ENCODE data around the gene EFNA5. TPM values are rescaled to one million over a fixed set of nuclear protein-coding genes. Genes with fewer than 3 reads are reported as not detected.

Gene EFNA5
- total RNA-seq, 1 donor from 2014 or later, result 57.5 TPM

DNA sequence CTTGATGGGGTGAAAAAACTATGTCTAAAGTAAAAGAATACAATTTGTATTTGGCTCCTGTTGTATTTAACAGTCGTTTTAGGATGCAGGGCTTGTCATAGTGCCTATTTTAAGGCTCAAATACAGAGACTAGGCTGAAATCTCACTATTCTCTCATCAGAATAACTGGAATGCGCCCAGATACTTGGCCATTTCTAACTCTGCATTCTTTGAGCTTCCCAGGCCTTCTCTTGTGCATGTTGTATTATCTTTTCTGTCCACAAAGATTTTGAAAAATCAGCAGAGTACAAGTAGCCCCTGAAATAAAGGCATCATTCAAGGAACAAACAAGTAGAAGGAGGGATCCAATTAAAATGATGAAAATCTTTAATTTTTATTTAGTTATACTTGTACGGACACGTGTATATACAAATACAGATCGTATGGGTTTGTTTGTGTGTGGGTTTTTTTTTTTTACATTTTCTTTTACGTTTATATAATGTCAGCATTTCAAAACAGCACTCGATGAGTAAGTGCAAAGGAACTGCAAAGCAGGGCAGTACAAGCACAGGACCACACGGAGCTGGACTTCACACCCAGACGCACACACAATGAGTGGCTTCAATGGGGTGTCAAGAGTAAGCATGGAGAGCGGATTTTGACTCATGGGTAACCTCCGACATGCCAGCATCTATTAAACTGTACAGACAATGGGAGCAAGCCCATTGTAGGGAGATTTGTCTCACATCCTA lies 294.0 kb downstream of the EFNA5 start:
- no peaks in the 10 kb centered on the region for H3K9me3 Mint-ChIP-seq
- no peak for DNase-seq (ENCODE audit: low spot score in 2 of 2, unreplicated experiment in 2 of 2)
- H3K36me3 Mint-ChIP-seq, result peaks cover 4% of the 10 kb centered on the region
- TF ChIP-seq, protein P1, sequence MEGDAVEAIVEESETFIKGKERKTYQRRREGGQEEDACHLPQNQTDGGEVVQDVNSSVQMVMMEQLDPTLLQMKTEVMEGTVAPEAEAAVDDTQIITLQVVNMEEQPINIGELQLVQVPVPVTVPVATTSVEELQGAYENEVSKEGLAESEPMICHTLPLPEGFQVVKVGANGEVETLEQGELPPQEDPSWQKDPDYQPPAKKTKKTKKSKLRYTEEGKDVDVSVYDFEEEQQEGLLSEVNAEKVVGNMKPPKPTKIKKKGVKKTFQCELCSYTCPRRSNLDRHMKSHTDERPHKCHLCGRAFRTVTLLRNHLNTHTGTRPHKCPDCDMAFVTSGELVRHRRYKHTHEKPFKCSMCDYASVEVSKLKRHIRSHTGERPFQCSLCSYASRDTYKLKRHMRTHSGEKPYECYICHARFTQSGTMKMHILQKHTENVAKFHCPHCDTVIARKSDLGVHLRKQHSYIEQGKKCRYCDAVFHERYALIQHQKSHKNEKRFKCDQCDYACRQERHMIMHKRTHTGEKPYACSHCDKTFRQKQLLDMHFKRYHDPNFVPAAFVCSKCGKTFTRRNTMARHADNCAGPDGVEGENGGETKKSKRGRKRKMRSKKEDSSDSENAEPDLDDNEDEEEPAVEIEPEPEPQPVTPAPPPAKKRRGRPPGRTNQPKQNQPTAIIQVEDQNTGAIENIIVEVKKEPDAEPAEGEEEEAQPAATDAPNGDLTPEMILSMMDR (IDR thresholded peaks at IDR 0.05; ENCODE audit: unreplicated experiment), result no peak
- peaks cover 9% of the 10 kb centered on the region for H3K4me1 Mint-ChIP-seq
- no peak overlapping the region for H3K27ac Mint-ChIP-seq
- H3K27me3 Mint-ChIP-seq (ENCODE audit: low read depth), result no peaks in the 10 kb centered on the region
- H3K4me3 Mint-ChIP-seq, result no peak overlapping the region

DNA sequence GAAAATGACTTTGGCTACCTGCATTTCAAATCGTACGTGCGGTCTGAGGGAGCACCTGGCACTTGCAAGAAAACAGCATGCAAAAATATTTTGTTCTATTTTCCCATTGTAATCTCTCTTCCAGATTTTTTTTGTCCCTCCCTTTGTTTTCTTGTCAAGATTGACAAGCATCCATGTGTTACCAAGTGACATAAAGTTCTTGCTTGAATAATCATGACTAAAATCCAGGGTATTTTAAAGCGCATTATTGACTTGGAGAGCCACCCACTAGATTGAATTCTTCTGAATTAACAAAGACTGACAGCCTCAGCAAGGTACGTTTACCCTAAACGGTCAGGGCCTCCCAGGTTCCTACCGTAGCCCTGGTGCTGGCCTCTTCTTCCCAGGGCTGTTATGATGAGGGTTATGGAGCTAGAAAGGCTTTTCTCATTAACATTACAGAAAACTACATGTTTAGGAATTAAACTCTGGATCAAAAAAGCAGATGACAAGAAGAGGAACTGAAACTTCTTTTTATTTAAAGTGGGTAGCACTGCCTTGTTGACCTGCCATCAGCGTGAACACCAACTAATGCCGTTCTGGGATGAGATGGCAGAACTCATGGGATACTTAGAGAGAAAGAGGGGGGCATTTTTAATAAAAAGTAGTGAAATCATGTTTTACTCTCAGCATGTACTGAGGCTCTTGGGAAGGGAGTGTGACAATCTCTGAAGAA lies 297.0 kb downstream of the EFNA5 start:
- DNase-seq (ENCODE audit: low spot score in 2 of 2, unreplicated experiment in 2 of 2), result no peak
- Mint-ChIP-seq H3K36me3 (peaks cover 4% of the 10 kb centered on the region), H3K4me1 (peaks cover 5% of the 10 kb centered on the region), H3K4me3 (no peak overlapping the region), H3K9me3 (no peaks in the 10 kb centered on the region), H3K27me3 (ENCODE audit: low read depth) (no peaks in the 10 kb centered on the region), H3K27ac (no peak overlapping the region)
- TF ChIP-seq, protein P1 (IDR thresholded peaks at IDR 0.05; ENCODE audit: unreplicated experiment), result no peak

DNA sequence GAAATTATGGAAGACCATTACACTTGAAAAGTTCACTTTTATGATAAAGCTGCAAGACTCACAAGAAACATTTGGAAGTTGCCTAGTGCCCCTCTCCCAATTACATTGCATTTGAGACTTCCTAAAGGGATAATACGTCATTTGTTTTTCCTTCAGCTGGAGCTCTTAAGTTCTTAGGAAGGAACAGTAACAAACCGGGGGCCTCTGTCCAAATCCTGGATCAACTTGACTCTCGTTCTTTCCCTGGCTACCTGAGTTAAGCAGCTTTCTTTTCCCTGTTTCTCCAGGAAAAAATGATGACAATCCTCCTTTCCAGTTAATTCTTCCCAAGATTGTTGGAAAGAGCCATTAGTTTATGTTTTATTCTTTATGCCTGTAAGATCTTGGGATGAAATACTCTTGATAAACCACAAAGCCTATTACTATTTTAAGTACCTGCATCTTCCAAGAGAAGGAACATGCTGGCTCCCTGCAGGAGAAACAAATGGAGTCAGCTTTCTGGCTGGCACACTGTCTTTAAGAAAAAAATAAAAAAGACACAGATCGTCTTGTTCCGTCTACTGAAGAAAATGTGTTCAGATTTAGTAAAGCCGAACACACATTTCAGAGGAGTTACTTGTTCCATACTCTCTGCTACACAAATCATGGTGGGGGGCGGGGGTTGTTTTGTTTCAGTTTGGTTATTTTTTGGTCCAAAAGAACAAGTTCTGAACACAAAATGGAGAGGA lies 297.9 kb downstream of the EFNA5 start:
- no peaks in the 10 kb centered on the region for H3K27me3 Mint-ChIP-seq (ENCODE audit: low read depth)
- no peaks in the 10 kb centered on the region for H3K9me3 Mint-ChIP-seq
- H3K4me3 Mint-ChIP-seq, result no peak overlapping the region
- H3K36me3 Mint-ChIP-seq, result peaks cover 4% of the 10 kb centered on the region
- H3K27ac Mint-ChIP-seq, result no peak overlapping the region
- DNase-seq (ENCODE audit: low spot score in 2 of 2, unreplicated experiment in 2 of 2), result no peak
- TF ChIP-seq, protein P1 (IDR thresholded peaks at IDR 0.05; ENCODE audit: unreplicated experiment), result no peak
- H3K4me1 Mint-ChIP-seq, result peaks cover 5% of the 10 kb centered on the region

DNA sequence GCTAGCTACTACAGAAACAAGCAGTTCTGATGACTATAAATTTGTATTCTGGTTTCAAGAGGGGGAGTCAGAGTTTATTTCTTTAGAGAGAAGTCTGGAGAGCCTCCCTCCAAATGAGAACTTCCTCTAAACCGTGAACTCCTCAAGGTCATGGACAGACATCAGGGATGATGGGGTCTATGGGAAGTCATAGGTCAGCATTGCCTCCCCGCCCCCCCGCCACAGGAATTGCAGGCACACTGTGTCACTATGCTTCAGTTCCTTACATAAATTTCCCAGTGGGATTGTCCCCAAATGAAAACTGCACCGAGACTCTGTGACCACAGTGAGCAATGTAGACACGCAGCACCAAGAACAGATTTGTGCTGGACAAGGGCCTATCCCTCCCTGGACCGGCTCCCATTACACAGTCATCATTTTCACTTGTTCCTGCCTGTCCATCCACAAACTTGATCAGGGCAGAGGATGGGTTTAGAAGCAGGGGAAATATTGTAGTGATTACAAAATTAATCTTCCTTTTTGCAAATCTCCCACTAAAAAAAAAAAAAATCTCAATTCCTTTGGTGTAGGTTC lies 300.3 kb downstream of the EFNA5 start:
- peaks cover 5% of the 10 kb centered on the region for H3K4me1 Mint-ChIP-seq
- no peaks in the 10 kb centered on the region for H3K27me3 Mint-ChIP-seq (ENCODE audit: low read depth)
- no peak overlapping the region for H3K4me3 Mint-ChIP-seq
- no peak for DNase-seq (ENCODE audit: low spot score in 2 of 2, unreplicated experiment in 2 of 2)
- no peak overlapping the region for H3K27ac Mint-ChIP-seq
- H3K9me3 Mint-ChIP-seq, result no peaks in the 10 kb centered on the region
- no peaks in the 10 kb centered on the region for H3K36me3 Mint-ChIP-seq
- TF ChIP-seq, protein P1 (IDR thresholded peaks at IDR 0.05; ENCODE audit: unreplicated experiment), result no peak

DNA sequence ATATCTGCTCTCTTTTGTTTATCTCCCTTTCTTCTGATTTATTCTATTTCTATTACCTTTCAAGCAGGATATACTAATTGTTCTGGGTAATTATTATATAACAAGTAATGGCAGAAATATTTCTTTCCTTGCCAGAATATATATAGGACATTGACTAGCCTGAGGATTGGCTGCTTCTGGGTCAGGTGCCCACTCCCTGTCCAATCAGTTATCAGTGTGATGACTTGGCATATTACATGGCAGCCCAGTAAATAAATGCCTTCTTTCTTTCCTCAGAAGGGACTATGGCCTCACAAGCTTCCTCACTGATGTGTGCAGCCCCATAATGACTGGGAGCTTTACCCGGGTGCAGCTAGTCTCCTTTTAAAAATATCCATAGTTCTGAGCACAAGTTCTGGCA lies 301.1 kb downstream of the EFNA5 start:
- H3K4me1 Mint-ChIP-seq, result peaks cover 5% of the 10 kb centered on the region
- TF ChIP-seq, protein P1 (IDR thresholded peaks at IDR 0.05; ENCODE audit: unreplicated experiment), result no peak
- no peak for DNase-seq (ENCODE audit: low spot score in 2 of 2, unreplicated experiment in 2 of 2)
- no peak overlapping the region for H3K4me3 Mint-ChIP-seq
- no peak overlapping the region for H3K27ac Mint-ChIP-seq
- H3K27me3 Mint-ChIP-seq (ENCODE audit: low read depth), result no peaks in the 10 kb centered on the region
- H3K9me3 Mint-ChIP-seq, result no peaks in the 10 kb centered on the region
- no peaks in the 10 kb centered on the region for H3K36me3 Mint-ChIP-seq

Data from mesothelial cell of epicardium (in vitro differentiated cells).